Sciatic nerve (tissue), 2 donors: ENCODE results near the gene ANP32D. TPM values are rescaled to one million over a fixed set of nuclear protein-coding genes. Genes with fewer than 3 reads are reported as not detected.
"Not testable (repeated sequence)": the region's sequence is repeated elsewhere in the genome, so short reads cannot be mapped to it uniquely, and the experiment has no call there.

Experiments used
- ATAC-seq: fragments of 200-7000 bp; cut with Tn5 transposase; one replicate; pipeline ENCODE4 v1.9.1; 2020; ENCODE audit warnings: mild to moderate bottlenecking, moderate library complexity
- DNase-seq: peaks from one replicate; pipeline ENCODE4 v3.0.0-alpha.2; 2020; ENCODE audit warnings: low spot score
- intact Hi-C: fragments of 100-400 bp; cut with DNase I; formaldehyde crosslinking; loops from one replicate; pipeline ENCODE4 v1.14.2; 2022
- total RNA-seq: library from RNA; stranded (reverse); fragmentation: NEBNext Ultra II Directional; extraction: Animal tissue kit (Norgen Biotek cat#: 25700); gene quantifications from one replicate; pipeline ENCODE4 v1.2.1, GENCODE V29; 2021
- donor health status: DM: no; HTN: no; CAD: no.
- donor health status: DM: no; HTN: no; CAD: no.

Gene ANP32D
- total RNA-seq, 1 donor from 2014 or later: 1.1 TPM

- ATAC-seq (no peak), DNase-seq (no peak)
- intact Hi-C loops: no loop called here
These were observed 16.7 kb downstream of the ANP32D start for GRCh38 chr12:48489012-48489411.

- ATAC-seq, DNase-seq: not testable (repeated sequence)
These were observed 17.1 kb downstream of the ANP32D start for GRCh38 chr12:48489456-48489855.

GRCh38 chr12:48500281-48500680 lies 27.9 kb downstream of the ANP32D start:
- ATAC-seq, DNase-seq, intact Hi-C loops: not testable (repeated sequence)

More at GRCh38 chr12:48489456-48489855, 17.1 kb downstream of the ANP32D start:
- intact Hi-C loops: not testable (repeated sequence)

GRCh38 chr12:48506836-48507235 lies 34.5 kb downstream of the ANP32D start:
- DNase-seq, intact Hi-C loops, ATAC-seq: not testable (repeated sequence)

- intact Hi-C loops: no loop called here
- ATAC-seq (no peak), DNase-seq (no peak)
These were observed 36.6 kb downstream of the ANP32D start for GRCh38 chr12:48508987-48509386.

- intact Hi-C loops: no loop called here
- DNase-seq: no peak
- no peak for ATAC-seq
These were observed 37.8 kb downstream of the ANP32D start for GRCh38 chr12:48510111-48510510.

GRCh38 chr12:48512855-48513254 lies 40.5 kb downstream of the ANP32D start:
- ATAC-seq: no peak
- intact Hi-C loops: no loop called here
- DNase-seq: no peak

- intact Hi-C loops: no loop called here
- ATAC-seq: no peak
These were observed 42.4 kb downstream of the ANP32D start for GRCh38 chr12:48514728-48515127.

GRCh38 chr12:48520381-48520780 lies 48.0 kb downstream of the ANP32D start:
- intact Hi-C loops, ATAC-seq, DNase-seq: not testable (repeated sequence)

More at GRCh38 chr12:48514728-48515127, 42.4 kb downstream of the ANP32D start:
- no peak for DNase-seq

Other genes starting within 250 kb of the ANP32D start
- gene ZNF641, start 121.6 kb upstream of the ANP32D start, total RNA-seq: 24.8 TPM
- 2.4 TPM for gene C12orf54, start 9.9 kb downstream of the ANP32D start, total RNA-seq
- gene OR8S1, start 53.1 kb downstream of the ANP32D start, total RNA-seq: 0.40 TPM
- not detected for gene LALBA, start 97.5 kb downstream of the ANP32D start, total RNA-seq
- gene KANSL2, start 209.7 kb downstream of the ANP32D start, total RNA-seq: 27.0 TPM
- 51.5 TPM for gene CCNT1, start 244.1 kb downstream of the ANP32D start, total RNA-seq